ENCODE data around the gene MBD3L5.
A peak's percentile ranks its signal among the peaks of the same experiment; 100 is the strongest.
"Not testable (repeated sequence)": the region's sequence is repeated elsewhere in the genome, so short reads cannot be mapped to it uniquely, and the experiment has no call there.

Gene MBD3L5

DNA sequence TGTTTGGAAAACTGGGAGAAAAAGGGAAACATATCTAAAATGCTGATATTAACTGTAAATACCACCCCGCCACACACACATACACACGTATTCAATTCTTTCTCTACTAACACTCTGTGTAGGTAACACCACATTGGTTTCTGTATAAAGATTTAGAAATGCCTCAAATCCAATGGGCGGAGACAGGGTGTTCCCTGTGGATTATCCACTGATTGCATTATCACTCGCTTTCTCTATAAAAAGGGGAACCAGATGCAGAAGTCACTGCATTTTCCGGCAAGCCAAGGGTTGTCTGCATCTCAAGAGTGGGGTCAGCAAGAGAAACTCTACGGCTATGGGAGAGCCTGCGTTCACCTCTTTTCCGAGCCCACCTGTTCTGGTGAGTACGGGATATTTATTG is at the start of gene MBD3L5:
MBD3L5 (plus strand) TSS at position 301 of the 400 bp plus-strand sequence; CDS start at position 335, 34 bp downstream.
- not testable (repeated sequence) for DNase-seq

DNA sequence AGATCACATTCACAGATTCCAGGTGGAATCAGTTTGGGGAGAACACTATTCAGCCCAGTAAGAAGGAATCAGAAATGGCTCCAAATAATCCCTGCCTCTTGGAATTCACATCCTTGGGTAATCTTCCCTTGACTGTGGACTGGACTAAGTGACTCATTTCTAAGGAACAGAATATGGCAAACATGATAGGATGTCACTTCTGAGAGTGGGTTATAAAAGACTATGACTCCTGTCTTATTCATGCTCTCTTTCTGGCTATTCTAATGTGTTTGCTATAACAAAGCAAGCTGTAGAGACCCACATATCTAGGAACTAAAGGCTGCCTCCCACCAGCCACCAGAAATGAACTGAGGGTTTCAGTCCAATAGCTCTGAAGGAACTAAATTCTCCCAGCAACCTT is 46.9 kb upstream of the MBD3L5 start:
- DNase-seq = no peak

DNA sequence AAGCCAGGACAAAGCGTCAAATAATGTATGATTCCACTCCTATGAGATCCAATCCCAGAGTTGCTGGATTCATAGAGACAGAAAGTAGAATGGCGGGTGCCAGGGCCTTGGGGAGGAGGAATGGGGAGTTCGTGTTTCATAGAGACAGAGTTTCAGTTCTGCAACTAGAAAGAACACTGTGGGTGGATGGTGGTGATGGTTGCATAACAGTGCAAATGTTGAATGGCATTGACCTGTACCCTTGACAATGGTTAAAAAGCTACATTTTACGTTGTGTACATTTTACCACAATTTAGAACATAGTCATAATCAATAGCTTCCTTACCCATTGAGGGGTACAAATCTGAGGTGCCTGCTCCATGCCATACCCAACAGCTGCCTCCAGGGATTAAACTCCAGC is 42.5 kb upstream of the MBD3L5 start:
- DNase-seq = no peak

DNA sequence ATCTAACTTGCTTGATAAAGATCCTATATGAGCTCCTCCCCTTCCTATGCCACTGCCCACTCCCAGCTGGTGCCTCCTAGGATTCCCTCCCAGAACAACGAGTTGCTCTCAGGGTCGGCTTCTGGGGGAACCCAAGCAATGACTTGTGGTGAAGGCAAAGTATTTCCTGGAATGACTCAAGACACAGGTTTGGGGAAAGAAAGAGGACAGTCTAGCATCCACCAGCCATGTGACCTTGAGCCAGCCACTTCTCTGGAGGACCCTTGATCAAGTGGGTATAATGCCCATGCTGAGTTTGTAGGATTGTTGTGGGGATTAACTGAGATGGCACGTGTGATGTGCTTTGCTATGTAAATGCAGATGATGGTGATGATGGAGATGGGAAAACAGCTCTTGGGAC is 42.1 kb upstream of the MBD3L5 start:
- DNase-seq = no peak

DNA sequence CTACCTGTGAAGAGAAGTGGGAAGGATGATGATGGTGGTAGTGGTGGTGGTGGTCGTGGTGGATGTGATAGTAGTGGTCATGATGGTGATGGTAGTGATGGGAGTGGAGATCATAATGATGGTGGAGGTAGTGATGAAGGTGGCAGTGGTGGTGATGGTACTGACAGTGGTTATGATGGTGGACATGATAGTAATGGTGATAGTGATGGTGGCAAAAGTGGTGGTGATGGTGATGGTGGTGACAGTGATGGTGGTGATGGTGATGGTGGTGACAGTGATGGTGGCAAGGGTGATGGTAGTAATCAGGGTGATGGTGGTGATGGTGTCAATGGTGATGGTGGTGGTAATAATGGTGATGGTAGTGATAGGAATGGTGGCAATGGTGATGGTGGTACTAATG is 35.3 kb upstream of the MBD3L5 start:
- DNase-seq = no peak

DNA sequence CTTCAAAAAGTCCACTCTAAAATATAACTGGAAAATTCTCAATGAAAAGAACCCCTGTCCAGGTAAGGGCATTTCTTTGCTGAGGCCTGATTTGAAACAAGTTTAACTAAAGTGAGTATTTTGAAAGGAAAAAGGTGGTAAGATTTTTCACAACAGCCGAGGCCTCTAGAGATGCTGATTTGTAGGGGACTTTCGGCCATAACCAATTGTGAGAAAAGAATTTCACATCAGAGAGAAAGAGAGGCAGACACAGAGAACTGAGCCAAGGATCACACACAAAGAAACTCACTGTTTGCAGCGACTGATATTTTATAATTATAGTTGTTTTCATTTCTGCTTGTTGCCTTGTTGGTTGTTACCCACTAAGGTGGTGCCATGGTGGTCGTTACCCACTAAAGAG is 33.6 kb upstream of the MBD3L5 start:
- DNase-seq = no peak

DNA sequence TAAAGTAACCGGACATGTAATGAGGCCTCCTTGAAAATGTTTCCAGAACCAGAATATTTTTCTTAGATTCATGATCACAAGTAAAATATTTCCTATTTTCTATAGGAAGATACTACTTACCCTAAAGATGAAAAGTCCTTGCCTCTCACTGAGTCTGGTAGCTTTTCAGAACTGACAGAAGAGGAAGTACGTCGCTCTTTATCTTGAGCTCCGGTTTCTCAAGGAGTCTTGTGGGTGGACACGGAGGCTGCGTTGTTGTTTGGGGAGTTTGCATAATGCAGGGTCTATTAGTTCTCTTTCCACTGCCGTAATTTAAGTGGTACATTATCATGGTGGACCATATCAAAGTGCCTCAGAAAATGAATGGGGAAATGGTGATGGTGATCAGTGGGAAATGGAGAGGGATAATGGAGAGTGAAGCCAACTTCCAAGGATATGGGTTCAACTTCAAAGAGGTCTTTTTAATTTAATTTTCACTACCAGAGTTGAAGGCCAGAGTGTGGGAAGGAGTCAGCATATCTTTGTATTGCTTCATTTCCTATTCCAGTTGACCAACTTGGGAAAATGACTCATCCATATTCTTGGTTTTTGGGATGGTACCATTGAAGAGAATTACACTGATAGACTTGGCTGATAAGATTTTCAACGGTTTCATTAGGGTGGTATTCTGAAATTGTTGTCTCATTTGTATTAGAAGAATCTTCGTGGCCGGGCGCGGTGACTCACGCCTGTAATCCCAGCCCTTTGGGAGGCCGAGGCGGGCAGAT is 32.5 kb upstream of the MBD3L5 start:
- DNase-seq = no peak

DNA sequence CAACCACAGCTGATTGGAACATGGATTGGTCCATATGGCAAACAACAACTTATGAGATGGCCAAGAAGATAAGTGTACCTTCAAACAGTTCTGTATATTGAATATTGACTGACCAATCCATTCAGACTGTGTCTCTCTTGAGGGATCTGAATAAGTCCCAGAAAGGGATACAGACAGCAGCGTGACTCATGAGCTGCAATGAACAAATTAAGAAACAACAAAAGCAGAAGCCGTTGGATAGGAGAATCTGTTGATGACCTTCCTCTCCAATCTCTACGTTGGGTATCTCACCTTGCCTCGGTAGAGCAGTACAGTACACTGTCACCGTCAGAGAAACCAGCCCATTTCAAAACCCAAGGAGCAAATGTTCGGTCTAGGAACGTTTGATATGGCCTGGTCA is 30.4 kb upstream of the MBD3L5 start:
- DNase-seq = no peak

DNA sequence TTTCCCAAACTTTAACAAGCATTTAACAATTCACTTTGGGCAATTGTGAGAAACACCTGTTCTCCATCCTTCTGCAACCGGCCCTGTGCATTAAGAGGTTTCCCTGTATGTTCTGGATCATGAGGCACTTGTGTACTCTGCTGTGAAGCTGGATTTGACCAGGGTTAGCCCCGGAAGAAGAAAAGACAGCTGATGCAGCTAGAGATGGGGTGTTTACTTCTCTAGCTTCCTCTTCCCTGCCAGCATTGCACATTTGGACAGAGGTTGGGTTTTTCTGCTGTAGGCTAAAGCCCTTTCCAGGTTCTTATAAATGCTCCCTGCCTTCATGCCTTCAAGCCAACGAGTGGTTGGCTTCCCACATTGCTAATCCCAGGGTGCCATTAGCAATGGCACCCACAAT is 30.0 kb upstream of the MBD3L5 start:
- no peak for DNase-seq

DNA sequence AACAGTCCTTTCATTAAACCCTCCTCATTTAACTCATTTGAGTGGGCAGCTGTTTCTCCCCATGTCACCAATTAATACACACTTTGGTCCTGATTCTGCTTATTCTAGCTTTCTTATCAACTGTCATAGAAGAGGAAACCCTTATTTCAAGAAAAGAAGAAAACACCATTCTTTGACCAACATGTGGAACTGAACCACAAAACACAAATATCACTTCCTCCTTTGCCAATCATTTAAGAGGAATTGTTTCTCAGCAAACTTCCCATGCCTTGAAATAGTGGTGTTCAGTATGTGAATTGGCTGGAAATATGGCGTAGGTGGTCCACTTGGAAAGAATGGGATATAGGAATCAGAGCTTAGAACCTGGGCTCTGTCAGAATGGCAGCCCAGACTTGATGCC is 29.6 kb upstream of the MBD3L5 start:
- no peak for DNase-seq

DNA sequence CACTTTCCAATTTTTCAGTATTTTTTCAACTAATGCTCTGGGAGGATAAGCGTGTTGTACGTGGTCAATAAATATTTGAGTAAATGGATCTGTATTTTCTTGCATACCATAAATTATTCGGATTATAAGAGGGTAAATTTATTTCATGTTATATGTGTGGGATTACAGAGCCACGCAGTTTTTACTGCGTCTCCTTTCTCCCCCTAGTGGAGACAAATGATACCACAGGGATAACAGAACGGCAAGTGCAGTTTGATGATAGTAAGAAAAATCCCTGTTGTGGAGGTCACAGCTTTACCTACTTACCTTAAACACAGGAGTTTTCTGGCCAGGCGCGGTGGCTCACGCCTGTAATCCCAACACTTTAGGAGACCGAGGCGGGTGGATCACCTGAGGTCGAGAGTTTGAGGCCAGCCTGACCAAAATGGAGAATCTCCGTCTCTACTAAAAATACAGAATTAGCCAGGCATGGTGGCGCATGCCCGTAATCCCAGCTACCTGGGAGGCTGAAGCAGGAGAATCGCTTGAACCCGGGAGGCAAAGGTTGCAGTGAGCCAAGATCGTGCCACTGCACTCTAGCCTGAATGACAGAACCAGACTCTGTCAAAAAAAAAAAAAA is 26.0 kb upstream of the MBD3L5 start:
- peak in 1 of 2 donors; percentile 8 for DNase-seq

DNA sequence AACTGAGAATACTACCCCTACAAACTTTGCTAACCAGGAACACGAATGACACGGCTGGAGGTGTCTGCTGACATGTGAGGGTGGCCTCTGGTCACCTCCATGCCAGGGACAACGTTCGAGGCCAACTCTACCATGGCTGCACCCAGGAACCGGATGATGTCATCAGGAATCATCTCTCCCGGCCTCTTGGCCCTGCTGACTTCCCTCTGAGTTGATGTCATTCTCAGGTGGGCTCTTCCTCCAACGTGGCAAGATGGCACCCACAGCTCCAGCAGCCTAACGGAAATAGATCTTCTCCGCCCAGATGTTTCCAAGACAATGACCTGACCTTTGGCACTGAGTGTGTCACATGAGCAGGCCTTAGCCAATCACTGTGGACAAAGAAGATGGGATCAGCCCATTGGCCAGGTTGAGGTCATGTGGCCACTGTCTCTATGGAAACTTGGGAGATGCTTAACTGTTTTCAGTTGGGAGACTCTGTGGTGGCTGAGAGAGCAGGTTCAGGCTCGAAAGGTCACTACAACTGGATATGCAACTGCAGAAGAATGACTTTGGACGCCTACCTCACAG is 24.2 kb upstream of the MBD3L5 start:
- DNase-seq = no peak

DNA sequence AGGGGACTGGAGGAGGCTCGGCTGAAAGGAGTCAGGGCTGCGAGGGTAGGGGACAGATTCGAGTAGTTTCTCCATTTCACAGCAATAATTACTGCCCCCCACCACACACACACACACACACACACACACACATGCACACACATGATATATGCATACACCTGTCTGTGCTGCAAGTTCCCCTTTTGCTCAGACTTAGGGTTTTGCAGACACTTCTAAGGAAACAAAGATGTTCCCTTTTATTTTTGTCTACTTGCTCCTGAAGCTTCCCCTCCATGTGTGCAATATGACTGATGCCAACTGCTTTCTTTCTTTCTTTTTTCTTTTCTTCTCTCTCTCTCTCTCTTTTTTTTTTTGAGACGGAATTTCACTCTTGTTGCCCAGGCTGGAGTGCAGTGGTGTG is 22.5 kb upstream of the MBD3L5 start:
- no peak for DNase-seq

DNA sequence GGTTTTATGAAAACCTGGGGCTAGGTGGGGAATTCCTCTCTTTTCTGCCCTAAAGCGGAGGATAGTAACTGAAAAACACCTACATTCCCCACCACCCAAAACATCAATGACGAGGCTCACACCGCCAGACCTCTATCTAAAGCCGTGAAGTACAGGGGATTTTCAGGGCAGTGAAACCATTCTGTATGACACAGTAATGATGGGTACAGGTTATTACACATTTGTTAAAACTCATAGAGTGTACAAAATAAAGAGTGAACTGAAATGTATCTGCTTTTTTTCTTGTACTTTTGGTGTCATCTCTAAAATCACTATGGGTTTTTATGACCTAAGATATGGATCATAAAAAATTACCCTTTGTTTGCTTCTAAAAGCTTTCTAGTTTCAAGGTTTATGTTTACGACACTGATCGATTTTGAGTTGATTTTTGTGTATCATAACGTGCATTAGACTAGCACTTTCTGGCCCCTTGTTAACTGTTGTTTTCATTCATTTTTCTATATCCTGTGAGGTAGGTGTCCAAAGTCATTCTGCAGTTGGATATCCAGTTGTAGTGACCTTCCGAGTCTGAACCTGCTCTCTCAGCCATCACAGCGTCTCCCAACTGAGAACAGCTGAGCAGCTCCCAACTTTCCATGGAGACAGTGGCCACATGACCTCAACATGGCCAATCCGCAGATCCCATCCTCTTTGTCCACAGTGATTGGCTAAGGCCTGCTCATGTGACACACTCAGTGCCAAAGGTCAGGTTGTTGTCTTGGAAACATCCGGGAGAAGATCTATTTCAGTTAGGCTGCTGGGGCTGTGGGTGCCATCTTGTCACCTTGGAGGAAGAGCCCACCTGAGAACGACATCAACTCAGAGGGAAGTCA is 19.4 kb upstream of the MBD3L5 start:
- no peak for DNase-seq

DNA sequence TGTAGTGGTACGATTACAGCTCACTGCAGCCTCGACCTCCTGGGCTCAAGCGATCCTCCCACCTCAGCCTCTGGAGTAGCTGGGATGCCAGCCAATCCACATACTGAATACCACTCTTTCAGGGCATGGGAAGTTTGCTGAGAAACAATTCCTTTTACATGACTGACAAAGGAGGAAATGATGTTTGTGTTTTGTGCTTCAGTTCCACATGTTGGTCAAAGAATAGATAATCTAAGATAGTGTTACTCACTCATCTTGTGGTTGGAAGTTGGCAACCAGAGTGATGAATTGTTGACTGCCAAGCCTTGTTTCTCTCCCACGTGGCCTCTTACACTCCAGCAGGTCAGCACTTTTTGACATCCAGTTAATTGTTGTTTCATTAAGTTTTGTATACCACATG is 16.7 kb upstream of the MBD3L5 start:
- DNase-seq = no peak

DNA sequence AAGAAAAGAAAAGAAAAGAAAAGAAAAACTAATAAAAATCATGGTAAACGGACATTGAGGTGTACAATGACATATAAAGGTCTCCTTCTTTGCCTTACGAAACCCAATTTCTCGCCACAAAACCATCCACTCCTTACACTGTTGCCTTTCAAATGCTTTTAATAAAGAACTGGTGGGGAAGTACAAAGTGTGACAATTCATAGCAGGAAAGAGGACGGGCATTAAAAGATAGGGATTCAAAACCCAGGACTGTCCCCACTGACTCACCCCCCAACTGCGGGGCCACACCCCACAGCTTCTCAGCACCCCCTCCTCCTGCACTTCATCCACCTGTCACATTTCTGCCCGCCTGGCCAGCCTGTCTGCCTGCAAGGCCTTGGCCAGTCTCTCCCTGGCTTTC is 11.6 kb upstream of the MBD3L5 start:
- DNase-seq = no peak

DNA sequence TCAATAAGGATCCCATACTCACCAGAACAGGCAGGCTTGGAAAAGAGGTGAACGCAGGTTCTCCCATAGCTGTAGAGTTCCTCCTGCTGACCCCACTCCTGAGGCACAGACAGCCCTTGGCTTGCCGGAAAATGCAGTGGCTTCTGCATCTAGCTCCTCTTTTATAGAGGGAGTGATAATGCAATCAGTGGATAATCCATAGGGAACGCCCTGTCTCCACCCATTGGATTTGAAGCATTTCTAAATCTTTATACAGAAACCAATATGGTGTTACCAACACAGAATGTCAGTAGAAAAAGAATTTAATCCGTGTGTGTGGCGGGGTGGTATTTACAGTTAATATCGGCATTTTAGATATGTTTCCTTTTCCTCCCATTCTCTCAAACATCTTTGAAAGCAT is 9.0 kb upstream of the MBD3L5 start, which contains the start of gene MBD3L2B:
MBD3L2B (minus strand) TSS at position 101 of the 400 bp plus-strand sequence; CDS start at position 67, 34 bp downstream.
- not testable (repeated sequence) for DNase-seq

DNA sequence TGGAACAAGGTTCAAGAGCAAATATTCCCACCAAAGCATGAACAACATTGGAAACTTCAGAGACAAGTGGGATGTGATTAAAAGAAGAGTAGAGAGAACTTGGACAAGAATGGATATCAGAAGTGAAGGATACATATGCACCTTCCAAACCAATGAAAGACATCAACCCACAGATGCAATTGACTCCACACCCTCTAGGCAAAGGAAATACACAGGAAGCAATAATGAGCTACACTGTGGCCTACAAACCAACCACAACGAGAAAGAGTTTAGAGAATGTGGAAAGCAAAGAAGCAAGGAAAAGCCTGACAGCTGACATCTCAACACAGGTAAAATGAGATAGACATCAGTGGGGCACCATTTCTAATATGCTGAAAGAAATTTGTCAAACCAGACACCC is 1.6 kb upstream of the MBD3L5 start:
- not testable (repeated sequence) for DNase-seq

DNA sequence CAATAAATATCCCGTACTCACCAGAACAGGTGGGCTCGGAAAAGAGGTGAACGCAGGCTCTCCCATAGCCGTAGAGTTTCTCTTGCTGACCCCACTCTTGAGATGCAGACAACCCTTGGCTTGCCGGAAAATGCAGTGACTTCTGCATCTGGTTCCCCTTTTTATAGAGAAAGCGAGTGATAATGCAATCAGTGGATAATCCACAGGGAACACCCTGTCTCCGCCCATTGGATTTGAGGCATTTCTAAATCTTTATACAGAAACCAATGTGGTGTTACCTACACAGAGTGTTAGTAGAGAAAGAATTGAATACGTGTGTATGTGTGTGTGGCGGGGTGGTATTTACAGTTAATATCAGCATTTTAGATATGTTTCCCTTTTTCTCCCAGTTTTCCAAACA is 9.7 kb downstream of the MBD3L5 start, which contains the start of gene MBD3L4:
MBD3L4 (minus strand) TSS at position 101 of the 400 bp plus-strand sequence; CDS start at position 66, 35 bp downstream.
- not testable (repeated sequence) for DNase-seq

DNA sequence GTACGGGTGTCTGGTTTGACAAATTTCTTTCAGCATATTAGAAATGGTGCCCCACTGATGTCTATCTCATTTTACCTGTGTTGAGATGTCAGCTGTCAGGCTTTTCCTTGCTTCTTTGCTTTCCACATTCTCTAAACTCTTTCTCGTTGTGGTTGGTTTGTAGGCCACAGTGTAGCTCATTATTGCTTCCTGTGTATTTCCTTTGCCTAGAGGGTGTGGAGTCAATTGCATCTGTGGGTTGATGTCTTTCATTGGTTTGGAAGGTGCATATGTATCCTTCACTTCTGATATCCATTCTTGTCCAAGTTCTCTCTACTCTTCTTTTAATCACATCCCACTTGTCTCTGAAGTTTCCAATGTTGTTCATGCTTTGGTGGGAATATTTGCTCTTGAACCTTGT is 11.2 kb downstream of the MBD3L5 start:
- DNase-seq = not testable (repeated sequence)

DNA sequence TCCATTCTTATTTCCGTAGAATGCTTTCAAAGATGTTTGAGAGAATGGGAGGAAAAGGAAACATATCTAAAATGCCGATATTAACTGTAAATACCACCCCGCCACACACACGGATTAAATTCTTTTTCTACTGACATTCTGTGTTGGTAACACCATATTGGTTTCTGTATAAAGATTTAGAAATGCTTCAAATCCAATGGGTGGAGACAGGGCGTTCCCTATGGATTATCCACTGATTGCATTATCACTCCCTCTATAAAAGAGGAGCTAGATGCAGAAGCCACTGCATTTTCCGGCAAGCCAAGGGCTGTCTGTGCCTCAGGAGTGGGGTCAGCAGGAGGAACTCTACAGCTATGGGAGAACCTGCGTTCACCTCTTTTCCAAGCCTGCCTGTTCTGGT is 18.6 kb downstream of the MBD3L5 start, which contains the start of gene MBD3L2:
MBD3L2 (plus strand) TSS at position 301 of the 400 bp plus-strand sequence; CDS start at position 354, 53 bp downstream.
- DNase-seq = not testable (repeated sequence)

DNA sequence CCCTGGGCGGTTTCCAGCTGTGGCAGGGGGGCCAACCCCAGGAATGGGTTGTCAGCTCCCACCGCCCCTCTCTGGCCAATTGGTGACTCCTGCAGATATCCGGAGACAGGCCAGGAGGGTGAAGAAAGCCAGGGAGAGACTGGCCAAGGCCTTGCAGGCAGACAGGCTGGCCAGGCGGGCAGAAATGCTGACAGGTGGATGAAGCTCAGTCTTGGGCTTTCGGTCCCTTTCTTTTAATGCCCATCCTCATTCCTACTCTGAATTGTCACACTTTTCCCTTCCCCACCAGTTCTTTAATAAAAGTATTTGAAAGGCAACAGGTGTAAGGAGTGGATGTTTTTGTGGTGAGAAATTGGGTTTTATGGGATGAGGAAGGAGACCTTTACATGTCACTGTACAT is 21.0 kb downstream of the MBD3L5 start:
- not testable (repeated sequence) for DNase-seq

DNA sequence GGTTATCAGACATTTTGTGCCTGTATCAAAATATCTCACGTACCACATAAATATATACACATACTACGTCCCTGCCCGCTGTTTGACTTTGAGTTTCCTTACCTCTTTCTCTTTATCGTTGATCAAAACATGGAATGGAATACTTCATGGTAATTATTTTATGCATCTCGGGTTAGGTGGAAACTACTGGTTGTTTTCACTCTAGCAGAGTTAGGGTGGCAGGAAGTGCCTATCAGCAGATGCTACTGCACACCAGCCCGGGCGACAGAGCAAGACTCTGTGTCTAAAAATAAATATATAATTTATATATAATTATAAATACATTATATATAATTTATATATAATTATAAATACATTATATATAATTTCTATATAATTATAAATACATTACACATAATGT is 22.5 kb downstream of the MBD3L5 start:
- DNase-seq = not testable (repeated sequence)

Data from activated CD4-positive, alpha-beta T cell treated with anti-CD3 and anti-CD28 coated beads for 4 hours (primary cell).